ENCODE data around the gene PARD3B. TPM values are rescaled to one million over a fixed set of nuclear protein-coding genes. Genes with fewer than 3 reads are reported as not detected.

The PARD3B gene
- total RNA-seq, 2 donors from 2014 or later: 14.7 to 25.0 TPM

GRCh38 chr2:204842068-204842467 is 296.8 kb downstream of the PARD3B start:
- no peaks in the 10 kb centered on the region for H3K9me3 ChIP-seq
- H3K36me3 ChIP-seq: no peaks in the 10 kb centered on the region
- WGBS: 95% methylated on average over 1 of the region's 1 CpG
- intact Hi-C loops (cut with DNase I): no loop called here
- H3K4me1 ChIP-seq (replicated peaks): no peaks in the 10 kb centered on the region
- no peak for DNase-seq (ENCODE audit: low spot score)
- TF ChIP-seq POLR2AphosphoS5 (IDR thresholded peaks at IDR 0.05) (no peak), CTCF (IDR thresholded peaks at IDR 0.05) (no peak), POLR2A (IDR thresholded peaks at IDR 0.05) (no peak)
- no peaks in the 10 kb centered on the region for H3K27me3 ChIP-seq (replicated peaks; ENCODE audit: insufficient read depth)
- H3K4me3 ChIP-seq: no peak overlapping the region
- H3K27ac ChIP-seq: no peak overlapping the region

GRCh38 chr2:204842661-204843485 is 297.6 kb downstream of the PARD3B start:
- no peak overlapping the region for H3K27ac ChIP-seq
- TF ChIP-seq CTCF (IDR thresholded peaks at IDR 0.05): no peak
- no peak for TF ChIP-seq POLR2AphosphoS5 (IDR thresholded peaks at IDR 0.05)
- TF ChIP-seq POLR2A (IDR thresholded peaks at IDR 0.05): no peak
- H3K4me3 ChIP-seq: no peak overlapping the region
- intact Hi-C loops (cut with DNase I): no loop called here
- no peaks in the 10 kb centered on the region for H3K4me1 ChIP-seq (replicated peaks)
- WGBS: 61% methylated on average over 9 of the region's 9 CpGs
- H3K36me3 ChIP-seq: no peaks in the 10 kb centered on the region
- H3K9me3 ChIP-seq: no peaks in the 10 kb centered on the region
- no peaks in the 10 kb centered on the region for H3K27me3 ChIP-seq (replicated peaks; ENCODE audit: insufficient read depth)
- no peak for DNase-seq (ENCODE audit: low spot score)

- no peak overlapping the region for H3K4me3 ChIP-seq
- no peaks in the 10 kb centered on the region for H3K27me3 ChIP-seq (replicated peaks; ENCODE audit: insufficient read depth)
- intact Hi-C loops (cut with DNase I): no loop called here
- H3K27ac ChIP-seq: no peak overlapping the region
- TF ChIP-seq POLR2A (IDR thresholded peaks at IDR 0.05) (no peak), CTCF (IDR thresholded peaks at IDR 0.05) (no peak), POLR2AphosphoS5 (IDR thresholded peaks at IDR 0.05) (no peak)
- no peaks in the 10 kb centered on the region for H3K4me1 ChIP-seq (replicated peaks)
- H3K36me3 ChIP-seq: no peaks in the 10 kb centered on the region
- WGBS: 91% methylated on average over 4 of the region's 4 CpGs
- no peaks in the 10 kb centered on the region for H3K9me3 ChIP-seq
- DNase-seq (ENCODE audit: low spot score): no peak
These were observed 301.2 kb downstream of the PARD3B start for GRCh38 chr2:204846471-204846870.

GRCh38 chr2:204849892-204850291 is 304.6 kb downstream of the PARD3B start:
- DNase-seq (ENCODE audit: low spot score): peak; percentile 32
- peak; percentile 60 for TF ChIP-seq POLR2AphosphoS5 (IDR thresholded peaks at IDR 0.05)
- TF ChIP-seq POLR2A (IDR thresholded peaks at IDR 0.05): no peak
- H3K9me3 ChIP-seq: no peaks in the 10 kb centered on the region
- 54% methylated on average over 3 of the region's 3 CpGs for whole genome bisulfite sequencing
- no peaks in the 10 kb centered on the region for H3K4me1 ChIP-seq (replicated peaks)
- H3K27ac ChIP-seq: no peak overlapping the region
- H3K27me3 ChIP-seq (replicated peaks; ENCODE audit: insufficient read depth): no peaks in the 10 kb centered on the region
- intact Hi-C loops (cut with DNase I): no loop called here
- H3K36me3 ChIP-seq: no peaks in the 10 kb centered on the region
- H3K4me3 ChIP-seq: no peak overlapping the region

GRCh38 chr2:204850581-204850980 is 305.3 kb downstream of the PARD3B start:
- Histone ChIP-seq H3K36me3 (no peaks in the 10 kb centered on the region), H3K9me3 (no peaks in the 10 kb centered on the region), H3K27ac (no peak overlapping the region), H3K27me3 (replicated peaks; ENCODE audit: insufficient read depth) (no peaks in the 10 kb centered on the region), H3K4me1 (replicated peaks) (no peaks in the 10 kb centered on the region), H3K4me3 (no peak overlapping the region)
- intact Hi-C loops (cut with DNase I): no loop called here
- 86% methylated on average over 4 of the region's 4 CpGs for WGBS
- DNase-seq (ENCODE audit: low spot score): no peak
- no peak for TF ChIP-seq CTCF (IDR thresholded peaks at IDR 0.05)
- TF ChIP-seq POLR2A (IDR thresholded peaks at IDR 0.05): no peak
- TF ChIP-seq POLR2AphosphoS5 (IDR thresholded peaks at IDR 0.05): no peak

Data from prostate gland (tissue), 2 donors.